ENCODE measurements around the gene BAX. TPM values are rescaled to one million over a fixed set of nuclear protein-coding genes. Genes with fewer than 3 reads are reported as not detected.

BAX gene
- polyA plus RNA-seq, 1 donor (not counting 4 experiments of a cell fraction or from before 2014, with no cell fraction given), result 113 TPM

DNA sequence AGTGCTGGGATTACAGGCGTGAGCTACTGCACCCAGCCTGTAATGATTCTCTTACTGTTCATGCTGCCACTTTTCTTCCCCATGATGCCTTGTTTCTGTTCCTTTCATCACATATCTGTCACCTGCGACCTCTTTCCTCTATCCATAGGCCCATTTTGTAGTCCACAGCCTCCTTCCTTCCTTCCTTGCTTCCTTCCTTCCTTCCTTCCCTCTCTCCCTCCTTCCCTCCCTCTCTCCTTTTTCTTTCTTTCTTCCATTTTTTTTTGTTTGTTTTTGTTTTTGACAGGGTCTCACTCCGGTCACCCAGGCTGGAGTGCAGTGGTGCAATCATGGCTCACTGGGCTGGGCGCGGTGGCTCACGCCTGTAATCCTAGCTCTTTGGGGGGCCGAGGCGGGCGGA is 34.2 kb downstream of the BAX start:
- Histone ChIP-seq H3K9ac (ENCODE audit: control insufficient read depth, extremely low read depth, insufficient read depth, low read length) (no peak overlapping the region), H3K4me2 (ENCODE audit: control insufficient read depth, extremely low read depth, insufficient read depth, low read depth, low read length) (no peak overlapping the region), H2AFZ (ENCODE audit: control insufficient read depth, low read length) (no peak overlapping the region), H3K4me1 (ENCODE audit: control insufficient read depth, extremely low read depth, insufficient read depth, low read length) (peaks cover 4% of the 10 kb centered on the region), H4K20me1 (ENCODE audit: control insufficient read depth, extremely low read depth, insufficient read depth, low read length) (no peaks in the 10 kb centered on the region), H3K9me3 (ENCODE audit: control insufficient read depth, low read depth, low read length) (no peaks in the 10 kb centered on the region), H3K4me3 (ENCODE audit: control insufficient read depth in 2 of 3, extremely low read depth in 1 of 3, insufficient read depth in 2 of 3, low read depth in 1 of 3, low read length in 3 of 3) (no peak overlapping the region), H3K27me3 (ENCODE audit: control insufficient read depth, extremely low read depth, insufficient read depth, low read length) (no peaks in the 10 kb centered on the region), H3K36me3 (ENCODE audit: control insufficient read depth in 2 of 2, extremely low read depth in 1 of 2, insufficient read depth in 2 of 2, low read length in 2 of 2) (peaks cover 38 to 42% of the 10 kb centered on the region in 2 experiments), H3K9me1 (ENCODE audit: control insufficient read depth, extremely low read depth, insufficient read depth, low read length) (no peaks in the 10 kb centered on the region), H3K79me2 (ENCODE audit: control insufficient read depth, insufficient read depth, low read length) (peaks cover 41% of the 10 kb centered on the region), H3K27ac (ENCODE audit: control insufficient read depth, insufficient read depth, low read length) (no peak overlapping the region)
- TF ChIP-seq CTCF (optimal IDR thresholded peaks at IDR 0.05 in 1 of 3, IDR thresholded peaks at IDR 0.05 in 1 of 3, conservative IDR thresholded peaks at IDR 0.05 in 1 of 3; ENCODE audit: extremely low read depth in 1 of 3, insufficient read depth in 2 of 3, low read length in 3 of 3), result no peak
- TF ChIP-seq EZH2 (IDR thresholded peaks at IDR 0.05; ENCODE audit: low read length), result no peak
- dilution Hi-C loops (cut with MboI; ENCODE audit: extremely low pct_ligation_motif_present, low sequenced_read_pairs), result no loop called here
- FAIRE-seq (no peak), DNase-seq (ENCODE audit: low read depth, low spot score) (no peak)

DNA sequence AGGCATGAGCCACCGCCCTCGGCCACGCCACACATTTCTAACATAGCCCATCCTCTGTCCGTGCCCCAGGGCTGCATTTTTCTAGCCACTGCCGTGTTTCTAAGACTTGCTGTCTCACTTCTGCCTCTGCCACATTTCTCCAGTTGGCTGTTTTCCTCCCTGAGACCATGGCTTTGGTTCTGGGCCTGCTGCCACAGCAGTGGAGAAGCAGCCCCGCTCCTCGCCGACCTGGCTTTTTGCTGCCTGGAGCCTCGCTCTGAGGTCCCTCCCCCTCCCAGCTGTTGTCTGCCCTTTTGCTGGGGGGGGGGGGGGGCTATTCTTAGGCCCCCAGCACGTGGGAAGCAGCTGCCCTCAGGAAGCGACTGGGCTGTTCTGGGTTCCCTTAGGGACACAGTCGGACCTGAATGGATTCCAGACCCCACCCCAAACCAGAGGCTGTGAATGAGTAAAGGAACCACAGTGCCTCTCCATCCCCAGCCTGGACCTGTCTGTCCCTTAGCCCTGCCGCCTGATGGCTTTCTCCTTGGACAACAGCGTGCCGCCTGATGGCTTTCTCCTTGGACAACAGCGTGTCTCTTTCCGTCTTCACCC is 35.1 kb downstream of the BAX start:
- TF ChIP-seq EZH2 (IDR thresholded peaks at IDR 0.05; ENCODE audit: low read length) (no peak), CTCF (optimal IDR thresholded peaks at IDR 0.05 in 1 of 3, IDR thresholded peaks at IDR 0.05 in 1 of 3, conservative IDR thresholded peaks at IDR 0.05 in 1 of 3; ENCODE audit: extremely low read depth in 1 of 3, insufficient read depth in 2 of 3, low read length in 3 of 3) (no peak)
- Histone ChIP-seq H4K20me1 (ENCODE audit: control insufficient read depth, extremely low read depth, insufficient read depth, low read length) (no peaks in the 10 kb centered on the region), H2AFZ (ENCODE audit: control insufficient read depth, low read length) (no peak overlapping the region), H3K4me1 (ENCODE audit: control insufficient read depth, extremely low read depth, insufficient read depth, low read length) (peaks cover 8% of the 10 kb centered on the region), H3K79me2 (ENCODE audit: control insufficient read depth, insufficient read depth, low read length) (peaks cover 50% of the 10 kb centered on the region), H3K27me3 (ENCODE audit: control insufficient read depth, extremely low read depth, insufficient read depth, low read length) (no peaks in the 10 kb centered on the region), H3K4me3 (ENCODE audit: control insufficient read depth in 2 of 3, extremely low read depth in 1 of 3, insufficient read depth in 2 of 3, low read depth in 1 of 3, low read length in 3 of 3) (no peak overlapping the region), H3K9me3 (ENCODE audit: control insufficient read depth, low read depth, low read length) (no peaks in the 10 kb centered on the region), H3K27ac (ENCODE audit: control insufficient read depth, insufficient read depth, low read length) (no peak overlapping the region), H3K36me3 (ENCODE audit: control insufficient read depth in 2 of 2, extremely low read depth in 1 of 2, insufficient read depth in 2 of 2, low read length in 2 of 2) (peaks cover 36 to 42% of the 10 kb centered on the region in 2 experiments), H3K9me1 (ENCODE audit: control insufficient read depth, extremely low read depth, insufficient read depth, low read length) (peaks cover under 1% of the 10 kb centered on the region), H3K9ac (ENCODE audit: control insufficient read depth, extremely low read depth, insufficient read depth, low read length) (no peak overlapping the region), H3K4me2 (ENCODE audit: control insufficient read depth, extremely low read depth, insufficient read depth, low read depth, low read length) (no peak overlapping the region)
- dilution Hi-C loops (cut with MboI; ENCODE audit: extremely low pct_ligation_motif_present, low sequenced_read_pairs), result no loop called here
- FAIRE-seq (no peak), DNase-seq (ENCODE audit: low read depth, low spot score) (no peak)

Data from keratinocyte (primary cell).